HCT116 (cell line): ENCODE data around the gene ESYT3. TPM values are rescaled to one million over a fixed set of nuclear protein-coding genes. Genes with fewer than 3 reads are reported as not detected.

Source experiments
- ATAC-seq: fragments of 200-7000 bp; cut with Tn5 transposase; 2 replicates; pipeline ENCODE4 v1.9.1; 2020; ENCODE audit warnings: mild to moderate bottlenecking, moderate library complexity
- BruUV-seq: library from RNA; stranded (reverse); fragments of 400-500 nt; replicated peaks from 2 replicates; lab custom pipeline; 2021; lab: Mats Ljungman, UMichigan
- CTCF ChIA-PET: fragments of 300-600 bp; sonication (Branson Sonifier 250); formaldehyde crosslinking; loops from one replicate; lab custom pipeline; 2021; ENCODE audit warnings: antibody characterized with exemption; lab: Charles Lee
- POLR2A ChIA-PET: fragments of 300-600, 350-600 bp; sonication (Branson Sonifier 250); formaldehyde crosslinking; loops from one replicate; lab custom pipeline; 2021; ENCODE audit warnings: antibody characterized with exemption; lab: Charles Lee
- RAD21 ChIA-PET, 2 experiments: fragments of 300-600 bp; sonication (Branson Sonifier 250); formaldehyde crosslinking; loops; one replicate each; lab custom pipeline; 2023; ENCODE audit warnings: low total read pairs in 2 of 2; ENCODE audit not compliant: uncharacterized antibody in 2 of 2, unreplicated experiment in 2 of 2, low non-redundant PET in 1 of 2; lab: Charles Lee
- DNase-seq: peaks from one replicate; pipeline ENCODE4 v3.0.0-alpha.2; 2010; ENCODE audit warnings: low read depth, low spot score
- H2AFZ ChIP-seq: fragments of 200-600 bp; shearing (Covaris generic), sonication (generic); 2 replicates; pipeline ENCODE4 v1.6.1; 2017; ENCODE audit warnings: low read depth, mixed run types, mixed read lengths, antibody characterized with exemption, low read length; ENCODE audit not compliant: poor library complexity, severe bottlenecking
- H3K27ac ChIP-seq: 2 replicates; pipeline ENCODE4 v1.5.1; 2012; ENCODE audit warnings: low read depth, low read length
- H3K27me3 ChIP-seq: fragments of 200-600 bp; sonication (generic); 2 replicates; pipeline ENCODE4 v1.6.1; 2016; ENCODE audit warnings: mixed run types, low read length, mixed read lengths; ENCODE audit not compliant: insufficient read depth
- H3K36me3 ChIP-seq, 2 experiments: fragments of 200-500 bp in 1 of 2; fragments of 200-600 bp in 1 of 2; sonication (Bioruptor generic) in 1 of 2; sonication (generic) in 1 of 2; 2 replicates each; pipeline versions ENCODE4 v1.5.1 to v1.6.1; 2014 to 2016; ENCODE audit warnings: low read length in 2 of 2, inconsistent platforms in 1 of 2, mixed read lengths in 1 of 2, mixed run types in 1 of 2; ENCODE audit not compliant: insufficient read depth in 2 of 2, control insufficient read depth in 1 of 2
- H3K4me1 ChIP-seq, 2 experiments: fragments of 200-600 bp in 1 of 2; sonication (generic) in 1 of 2; 2 replicates each; pipeline versions ENCODE4 v1.5.1 to v1.6.1; 2012 to 2017; ENCODE audit warnings: low read length in 2 of 2, inconsistent platforms in 1 of 2, mild to moderate bottlenecking in 1 of 2, mixed read lengths in 1 of 2, mixed run types in 1 of 2, moderate library complexity in 1 of 2; ENCODE audit not compliant: insufficient read depth in 2 of 2, control insufficient read depth in 1 of 2
- H3K4me2 ChIP-seq: fragments of 200-600 bp; sonication (generic); 2 replicates; pipeline ENCODE4 v1.6.1; 2017; ENCODE audit warnings: mixed run types, low read length, mixed read lengths
- H3K4me3 ChIP-seq, 2 experiments: fragments of 200-600 bp in 1 of 2; sonication (generic) in 1 of 2; replicated peaks in 1 of 2; 2 replicates each; pipeline ENCODE4 v1.5.1; 2011 to 2016; ENCODE audit warnings: low read length in 2 of 2, control low read depth in 1 of 2, low read depth in 1 of 2, mild to moderate bottlenecking in 1 of 2, mixed read lengths in 1 of 2, mixed run types in 1 of 2
- H3K79me2 ChIP-seq: fragments of 200-600 bp; sonication (generic); 2 replicates; pipeline ENCODE4 v1.6.1; 2017; ENCODE audit warnings: mild to moderate bottlenecking, mixed run types, low read length, moderate library complexity, mixed read lengths; ENCODE audit not compliant: insufficient read depth
- H3K9ac ChIP-seq: fragments of 200-600 bp; sonication (generic); 2 replicates; pipeline ENCODE4 v1.6.1; 2016; ENCODE audit warnings: low read length, mixed read lengths
- H3K9me2 ChIP-seq: fragments of 200-600 bp; sonication (generic), shearing (Covaris generic); 2 replicates; pipeline ENCODE4 v1.6.1; 2017; ENCODE audit warnings: mixed run types, mild to moderate bottlenecking, moderate library complexity; ENCODE audit not compliant: insufficient read depth
- H3K9me3 ChIP-seq, 2 experiments: fragments of 200-500 bp in 1 of 2; fragments of 200-600 bp in 1 of 2; sonication (Bioruptor generic) in 1 of 2; sonication (generic) in 1 of 2; 2 replicates each; pipeline ENCODE4 v1.6.1; 2014 to 2017; ENCODE audit warnings: low read length in 2 of 2, mixed read lengths in 2 of 2, inconsistent platforms in 1 of 2, low read depth in 1 of 2, mild to moderate bottlenecking in 1 of 2, mixed run types in 1 of 2, moderate library complexity in 1 of 2; ENCODE audit not compliant: control insufficient read depth in 1 of 2, insufficient read depth in 1 of 2
- H4K20me1 ChIP-seq: fragments of 200-600 bp; sonication (generic), shearing (Covaris generic); 2 replicates; pipeline ENCODE4 v1.6.1; 2017; ENCODE audit warnings: mixed run types, mild to moderate bottlenecking, moderate library complexity; ENCODE audit not compliant: insufficient read depth
- ATF3 ChIP-seq: IDR thresholded peaks from 2 replicates; pipeline ENCODE4 v1.6.1; 2012
- CEBPB ChIP-seq: IDR thresholded peaks from 2 replicates; pipeline ENCODE4 v1.6.1; 2012; ENCODE audit warnings: low read depth
- CTCF ChIP-seq, 3 experiments: fragments of 200-600 bp in 1 of 3; sonication (generic) in 1 of 3; IDR thresholded peaks in 2 of 3; conservative IDR thresholded peaks in 1 of 3; 2 replicates each; pipeline ENCODE4 v1.5.1; 2012 to 2017; ENCODE audit warnings: low read depth in 2 of 3, low read length in 2 of 3, antibody characterized with exemption in 1 of 3, borderline replicate concordance in 1 of 3, control low read depth in 1 of 3, mild to moderate bottlenecking in 1 of 3, mixed read lengths in 1 of 3, mixed run types in 1 of 3, moderate library complexity in 1 of 3; ENCODE audit not compliant: insufficient read depth in 1 of 3
- POLR2AphosphoS5 ChIP-seq: IDR thresholded peaks from 2 replicates; pipeline ENCODE4 v1.6.1; 2011; ENCODE audit warnings: mild to moderate bottlenecking, low read depth, low read length, moderate library complexity
- SP1 ChIP-seq: IDR thresholded peaks from 2 replicates; pipeline ENCODE4 v1.6.1; 2012; ENCODE audit warnings: low read depth
- SRF ChIP-seq: IDR thresholded peaks from 2 replicates; pipeline ENCODE4 v1.6.1; 2012; ENCODE audit warnings: low read depth
- TCF7L2 ChIP-seq: IDR thresholded peaks from 2 replicates; pipeline ENCODE4 v1.7.0; 2011; ENCODE audit warnings: borderline replicate concordance, inconsistent platforms; ENCODE audit not compliant: insufficient read depth, insufficient read length; ENCODE audit errors: extremely low read depth
- ZFX ChIP-seq: fragments of 450-650 bp; IDR thresholded peaks from 2 replicates; pipeline ENCODE4 v1.6.1; 2017
- ZNF274 ChIP-seq: fragments of 200-500 bp; sonication (Bioruptor generic); IDR thresholded peaks from 2 replicates; pipeline ENCODE4 v1.6.1; 2014; ENCODE audit warnings: mild to moderate bottlenecking, low read depth, low read length, inconsistent platforms
- intact Hi-C: fragments of 100-400 bp; cut with micrococcal nuclease; formaldehyde crosslinking; loops from 2 replicates; pipeline ENCODE4 v1.10.0; 2022
- total RNA-seq: library from RNA; stranded (reverse); gene quantifications from one replicate; pipeline ENCODE4 v1.2.1, GENCODE V29; 2021; ENCODE audit not compliant: unreplicated experiment

Gene ESYT3
- total RNA-seq, 1 experiment from 2014 or later: 0.05 TPM

- intact Hi-C loops: no loop called here
- ChIA-PET CTCF (no interaction called here), RAD21 (no interaction called here), POLR2A (no interaction called here)
- TF ChIP-seq ZNF274 (no peak), ATF3 (no peak), SRF (no peak), ZFX (no peak), CTCF (IDR thresholded peaks at IDR 0.05 in 2 of 3, conservative IDR thresholded peaks at IDR 0.05 in 1 of 3; ENCODE audit: borderline replicate concordance in 1 of 3, insufficient read depth in 1 of 3, low read depth in 2 of 3, low read length in 2 of 3) (no peak), POLR2AphosphoS5 (no peak), SP1 (no peak), TCF7L2 (no peak), CEBPB (no peak)
- no peak overlapping the region for H3K4me2 ChIP-seq
- H3K27me3 ChIP-seq: no peaks in the 10 kb centered on the region
- ATAC-seq (no peak), DNase-seq (no peak)
- H3K9me3 ChIP-seq: no peaks in the 10 kb centered on the region
- peaks cover 14 to 18% of the 10 kb centered on the region in 2 experiments for H3K4me1 ChIP-seq
- H3K79me2 ChIP-seq: no peaks in the 10 kb centered on the region
- H4K20me1 ChIP-seq: no peaks in the 10 kb centered on the region
- no TSS peak for BruUV-seq
- H3K9ac ChIP-seq: no peak overlapping the region
- H3K4me3 ChIP-seq: no peak overlapping the region
- no peak overlapping the region for H3K27ac ChIP-seq
- H3K36me3 ChIP-seq: no peaks in the 10 kb centered on the region
- no peaks in the 10 kb centered on the region for H3K9me2 ChIP-seq
- H2AFZ ChIP-seq: no peak overlapping the region
Observed at GRCh38 chr3:138439646-138440045, 5.2 kb downstream of the ESYT3 start.
